OCI-LY7 (cell line): ENCODE results near the gene TEX28. TPM values are rescaled to one million over a fixed set of nuclear protein-coding genes. Genes with fewer than 3 reads are reported as not detected.
A peak's percentile ranks its signal among the peaks of the same experiment; 100 is the strongest.

ENCODE experiments used
- BruUV-seq: library from RNA; stranded (reverse); fragments of 400-500 nt; replicated peaks from 2 replicates; lab custom pipeline; 2021; lab: Mats Ljungman, UMichigan
- CTCF ChIA-PET: fragments of 300-600 bp; sonication (Branson Sonifier 250); formaldehyde crosslinking; loops from one replicate; lab custom pipeline; 2022; ENCODE audit warnings: antibody characterized with exemption; ENCODE audit not compliant: unreplicated experiment; lab: Charles Lee
- POLR2A ChIA-PET: fragments of 300-600 bp; sonication (Branson Sonifier 250); formaldehyde crosslinking; loops from one replicate; lab custom pipeline; 2022; ENCODE audit warnings: antibody characterized with exemption; lab: Charles Lee
- DNase-seq: peaks from one replicate; pipeline ENCODE4 v3.0.0-alpha.2; 2015; ENCODE audit warnings: low spot score
- H2AFZ ChIP-seq: fragments of 200-600 bp; sonication (generic), shearing (Covaris generic); 2 replicates; pipeline ENCODE4 v1.6.1; 2014; ENCODE audit warnings: mild to moderate bottlenecking, antibody characterized with exemption, low read length, moderate library complexity
- H3K27ac ChIP-seq: fragments of 200-600 bp; sonication (generic); 2 replicates; pipeline ENCODE4 v1.5.1; 2014; ENCODE audit warnings: mixed run types, low read depth, mild to moderate bottlenecking, moderate library complexity, low read length, inconsistent platforms; ENCODE audit not compliant: poor library complexity, severe bottlenecking
- H3K36me3 ChIP-seq: fragments of 200-600 bp; sonication (generic); 2 replicates; pipeline ENCODE4 v1.6.1; 2014; ENCODE audit warnings: mild to moderate bottlenecking, antibody characterized with exemption, low read length, moderate library complexity, mixed read lengths; ENCODE audit not compliant: insufficient read depth
- H3K4me1 ChIP-seq: fragments of 200-600 bp; sonication (generic); 2 replicates; pipeline ENCODE4 v1.5.1; 2014; ENCODE audit warnings: mild to moderate bottlenecking, low read length; ENCODE audit not compliant: insufficient read depth, poor library complexity, severe bottlenecking
- H3K4me2 ChIP-seq: fragments of 200-600 bp; sonication (generic); 2 replicates; pipeline ENCODE4 v1.6.1; 2014; ENCODE audit warnings: mild to moderate bottlenecking, low read length
- H3K4me3 ChIP-seq: fragments of 200-600 bp; sonication (generic); 2 replicates; pipeline ENCODE4 v1.5.1; 2014; ENCODE audit warnings: mild to moderate bottlenecking, low read depth, low read length; ENCODE audit not compliant: poor library complexity, severe bottlenecking
- H3K79me2 ChIP-seq: fragments of 200-600 bp; sonication (generic); 2 replicates; pipeline ENCODE4 v1.6.1; 2016; ENCODE audit warnings: low read depth, mild to moderate bottlenecking, low read length, moderate library complexity, mixed read lengths; ENCODE audit not compliant: insufficient read depth
- H3K9me2 ChIP-seq: fragments of 200-600 bp; sonication (generic); 2 replicates; pipeline ENCODE4 v1.6.1; 2016; ENCODE audit warnings: mild to moderate bottlenecking, low read length, mixed read lengths; ENCODE audit not compliant: insufficient read depth
- H3K9me3 ChIP-seq: fragments of 200-600 bp; sonication (generic); 2 replicates; pipeline ENCODE4 v1.6.1; 2014; ENCODE audit warnings: mild to moderate bottlenecking, mixed run types, low read length, mixed read lengths
- H4K20me1 ChIP-seq: fragments of 200-600 bp; sonication (generic); 2 replicates; pipeline ENCODE4 v1.6.1; 2014; ENCODE audit warnings: mild to moderate bottlenecking, antibody characterized with exemption, low read length, moderate library complexity, mixed read lengths; ENCODE audit not compliant: insufficient read depth
- CTCF ChIP-seq: fragments of 200-600 bp; sonication (generic); conservative IDR thresholded peaks from 2 replicates; pipeline ENCODE4 v1.5.1; 2014; ENCODE audit warnings: mild to moderate bottlenecking, antibody characterized with exemption, low read length, moderate library complexity, mixed read lengths
- EZH2phosphoT487 ChIP-seq: fragments of 200-600 bp; sonication (generic); IDR thresholded peaks from 2 replicates; pipeline ENCODE4 v1.6.1; 2018; ENCODE audit warnings: low read depth, borderline replicate concordance, mild to moderate bottlenecking, mixed run types, antibody characterized with exemption, low read length, moderate library complexity, mixed read lengths
- intact Hi-C: fragments of 100-400 bp; cut with micrococcal nuclease; formaldehyde crosslinking; loops from one replicate; pipeline ENCODE4 v1.10.0; 2022; ENCODE audit not compliant: unreplicated experiment
- total RNA-seq, 2 experiments: library from RNA; depleted of rRNA in 1 of 2; stranded (reverse); fragments of >200 nt in 1 of 2; shearing (Covaris generic) in 1 of 2; gene quantifications; 2 replicates each; pipeline ENCODE4 v1.2.3, GENCODE V29; 2014 to 2022

The TEX28 gene
- total RNA-seq, 2 experiments from 2014 or later = not detected

GRCh38 chrX:154334496-154334895 is 39.6 kb upstream of the TEX28 start:
- Histone ChIP-seq H4K20me1 (no peaks in the 10 kb centered on the region), H3K79me2 (no peaks in the 10 kb centered on the region), H3K4me2 (peak overlapping the region; percentile 52), H3K4me3 (peak overlapping the region; percentile 22), H2AFZ (peak overlapping the region; percentile 41; the same call in 1 of the 2 replicates), H3K9me3 (no peaks in the 10 kb centered on the region), H3K4me1 (peaks cover 48% of the 10 kb centered on the region), H3K36me3 (no peaks in the 10 kb centered on the region), H3K27ac (peak overlapping the region; percentile 75), H3K9me2 (no peaks in the 10 kb centered on the region)
- no TSS peak for BruUV-seq
- TF ChIP-seq EZH2phosphoT487 (no peak), CTCF (no peak)
- intact Hi-C loops = no loop called here
- DNase-seq = no peak
- CTCF ChIA-PET = no interaction called here
- POLR2A ChIA-PET = interaction anchor here (0.6 to 0.7 kb wide), 2 partner anchors 12 to 214 kb away, joined by 3 to 5 read pairs; no protein-coding TSS in a partner anchor

- ChIA-PET CTCF (interaction anchor here (0.6 kb wide), 1 partner anchor 12 kb away, joined by 3 read pairs; no protein-coding TSS in a partner anchor), POLR2A (interaction anchor here (0.6 to 0.7 kb wide), 2 partner anchors 11 to 215 kb away, joined by 3 to 5 read pairs; no protein-coding TSS in a partner anchor)
- BruUV-seq = no TSS peak
- peak overlapping the region; percentile 75 for H3K27ac ChIP-seq
- H3K9me2 ChIP-seq = no peaks in the 10 kb centered on the region
- peak overlapping the region; percentile 22 for H3K4me3 ChIP-seq
- H4K20me1 ChIP-seq = no peaks in the 10 kb centered on the region
- peaks cover 52% of the 10 kb centered on the region for H3K4me1 ChIP-seq
- intact Hi-C loops = no loop called here
- peak overlapping the region; percentile 52 for H3K4me2 ChIP-seq
- H3K9me3 ChIP-seq = no peaks in the 10 kb centered on the region
- H3K79me2 ChIP-seq = no peaks in the 10 kb centered on the region
- peak; percentile 74 for DNase-seq
- H2AFZ ChIP-seq = peak overlapping the region; percentile 41; the same call in 1 of the 2 replicates
- no peaks in the 10 kb centered on the region for H3K36me3 ChIP-seq
- TF ChIP-seq EZH2phosphoT487 = no peak
- TF ChIP-seq CTCF = no peak
Measured at GRCh38 chrX:154333837-154334271, 38.9 kb upstream of the TEX28 start.

- H4K20me1 ChIP-seq = no peaks in the 10 kb centered on the region
- H3K9me2 ChIP-seq = no peaks in the 10 kb centered on the region
- ChIA-PET CTCF (no interaction called here), POLR2A (interaction anchor here (0.6 kb wide), 1 partner anchor 354 kb away, joined by 3 read pairs; no protein-coding TSS in a partner anchor)
- H3K4me2 ChIP-seq = peak overlapping the region; percentile 52
- H3K36me3 ChIP-seq = no peaks in the 10 kb centered on the region
- TF ChIP-seq EZH2phosphoT487 (no peak), CTCF (no peak)
- H3K9me3 ChIP-seq = no peaks in the 10 kb centered on the region
- H3K4me1 ChIP-seq = peaks cover 52% of the 10 kb centered on the region
- BruUV-seq = no TSS peak
- H3K79me2 ChIP-seq = no peaks in the 10 kb centered on the region
- no peak overlapping the region; the same call in 1 of the 2 replicates for H2AFZ ChIP-seq
- H3K4me3 ChIP-seq = peak overlapping the region; percentile 22
- no peak for DNase-seq
- intact Hi-C loops = no loop called here
- peak overlapping the region; percentile 75 for H3K27ac ChIP-seq
Measured at GRCh38 chrX:154333116-154333515, 38.2 kb upstream of the TEX28 start.
